Kasumi-1 (cell line): ENCODE results near the gene SSC5D.

ENCODE experiments used
- DNase-seq, 2 experiments: peaks; one replicate each; lab custom pipeline; 2025; lab: John Stamatoyannopoulos, UW

The SSC5D gene

DNA sequence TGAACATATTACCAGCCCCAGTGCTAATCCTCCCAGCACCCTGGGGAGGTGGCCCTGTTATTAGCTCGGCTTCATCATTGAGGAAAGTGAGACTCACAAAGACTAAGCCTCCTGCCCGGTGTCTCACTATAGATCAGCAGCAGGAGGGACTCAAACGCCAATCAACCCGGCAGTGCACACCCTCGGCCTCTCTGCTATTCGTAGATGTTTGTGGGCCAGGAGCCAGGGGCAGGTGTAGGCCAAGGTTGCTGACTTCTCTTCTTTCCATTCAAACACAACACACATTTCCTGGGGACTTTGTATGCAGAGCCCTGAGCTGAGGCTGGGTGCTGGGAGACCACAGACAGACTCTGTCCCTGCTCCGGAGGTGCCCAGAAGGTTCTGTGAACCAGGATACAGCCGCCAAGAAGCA is 66.5 kb downstream of the SSC5D start:
- DNase-seq, result no peak

DNA sequence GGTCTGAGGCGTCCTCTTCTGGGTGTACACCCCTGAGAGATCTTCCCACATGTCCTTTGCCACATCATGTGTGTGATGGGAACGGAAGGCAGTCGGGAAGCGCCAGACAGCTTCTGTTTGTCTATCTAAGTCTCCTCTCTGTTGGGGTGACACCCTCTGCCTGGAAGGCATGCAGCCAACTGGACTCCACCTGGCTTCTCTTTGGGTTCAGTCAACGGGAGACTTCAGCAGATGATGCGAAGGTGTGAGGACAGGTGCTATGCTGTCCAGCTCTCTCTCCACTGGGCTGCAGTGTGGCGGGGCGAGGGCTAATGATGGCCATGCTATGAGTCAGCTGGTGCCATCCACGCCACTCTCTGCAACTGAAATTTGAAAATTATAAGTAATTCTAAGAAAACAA is 71.4 kb downstream of the SSC5D start:
- no peak for DNase-seq

DNA sequence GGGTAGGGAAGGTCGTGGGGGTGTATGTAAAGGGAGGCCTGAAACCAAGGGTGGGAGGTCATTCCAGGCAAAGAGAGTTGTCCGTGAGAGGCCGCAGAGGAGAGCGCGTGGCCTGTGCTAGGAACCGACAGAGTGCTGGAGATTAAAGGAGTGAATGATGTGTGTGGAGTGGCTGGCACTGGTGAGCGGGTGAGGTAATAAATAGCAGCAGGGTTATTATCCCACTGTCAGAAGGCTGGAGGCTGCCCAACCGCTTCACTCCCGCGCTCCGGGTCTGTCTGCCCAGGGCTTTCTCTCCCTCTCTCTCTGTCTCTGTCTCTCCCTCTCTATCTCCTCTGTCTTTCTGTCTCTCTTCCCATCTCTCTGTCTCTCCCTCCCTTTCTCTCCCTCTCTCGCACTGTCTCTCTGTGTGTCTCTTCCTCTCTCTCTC is 75.0 kb downstream of the SSC5D start:
- no peak for DNase-seq

DNA sequence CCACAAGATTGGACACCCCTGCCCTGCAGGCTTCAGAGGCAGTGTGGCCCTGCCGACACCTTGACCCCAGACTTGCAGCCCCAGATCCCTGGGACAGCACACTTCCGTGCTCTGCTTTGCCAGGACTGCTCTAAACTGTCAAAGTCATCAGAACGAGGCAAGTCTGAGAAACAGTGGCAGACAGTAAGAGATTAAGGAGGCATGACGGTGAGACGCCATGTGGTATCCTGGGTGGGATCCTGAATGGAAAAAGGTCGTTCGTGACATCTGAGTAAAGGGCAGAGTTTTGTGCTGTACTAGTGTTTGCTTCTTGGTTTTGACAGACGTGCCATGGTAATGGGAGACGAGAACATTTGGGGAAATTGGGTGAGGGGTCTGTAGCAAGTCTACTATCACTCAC is 78.6 kb downstream of the SSC5D start:
- no peak for DNase-seq

DNA sequence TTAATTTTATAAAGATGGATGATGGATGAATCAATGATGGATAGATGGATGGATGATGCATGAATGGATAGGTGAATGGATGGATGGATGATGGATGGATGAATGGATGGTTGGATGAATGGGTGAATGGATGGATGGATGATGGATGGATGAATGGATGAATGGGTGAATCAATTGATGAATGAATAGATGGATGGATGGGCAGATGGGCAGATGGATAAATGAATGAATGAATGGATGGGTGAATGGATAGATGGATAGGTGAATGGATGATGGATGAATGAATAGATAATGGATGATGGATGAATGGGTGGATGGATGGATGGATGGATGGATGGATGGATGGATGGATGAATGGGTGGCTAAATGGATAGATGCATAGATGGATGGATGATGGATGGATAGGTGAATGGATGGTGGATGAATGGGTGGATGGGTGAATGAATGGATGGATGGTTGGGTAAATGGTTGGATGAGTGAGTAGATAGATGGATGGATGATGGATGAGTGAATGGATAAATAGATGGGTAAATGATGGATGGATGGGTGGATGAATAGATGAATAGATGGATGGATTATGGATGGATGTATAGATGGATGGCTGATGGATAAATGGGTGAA is 79.6 kb downstream of the SSC5D start:
- no peak for DNase-seq
